GM12878 (cell line): ENCODE data around the gene PCBP1. TPM values are rescaled to one million over a fixed set of nuclear protein-coding genes. Genes with fewer than 3 reads are reported as not detected.

ENCODE experiments used
- ATF2 ChIP-seq: IDR thresholded peaks from 2 replicates; pipeline ENCODE4 v1.6.1; 2012; ENCODE audit warnings: low read length, inconsistent platforms
- CTCF ChIP-seq, 3 experiments: IDR thresholded peaks in 2 of 3; conservative IDR thresholded peaks in 1 of 3; 2 replicates each; pipeline ENCODE4 v1.5.1; 2011; ENCODE audit warnings: low read depth in 3 of 3, low read length in 3 of 3, mild to moderate bottlenecking in 3 of 3, control low read depth in 2 of 3, moderate library complexity in 2 of 3, inconsistent platforms in 1 of 3, mixed read lengths in 1 of 3; ENCODE audit not compliant: control insufficient read depth in 2 of 3, insufficient read depth in 1 of 3; ENCODE audit errors: extremely low read depth in 1 of 3
- DPF2 ChIP-seq: fragments of 450-650 bp; IDR thresholded peaks from 2 replicates; pipeline ENCODE4 v1.6.1; 2017; ENCODE audit warnings: mild to moderate bottlenecking
- ELK1 ChIP-seq: IDR thresholded peaks from 2 replicates; pipeline ENCODE4 v1.6.1; 2012; ENCODE audit warnings: low read depth, low read length, improper control_type of control experiment
- EP300 ChIP-seq, 2 experiments: fragments of 150-350 bp in 1 of 2; IDR thresholded peaks; 2 replicates each; pipeline ENCODE4 v1.6.1; 2011 to 2012; ENCODE audit warnings: low read depth in 2 of 2, low read length in 2 of 2, borderline replicate concordance in 1 of 2, improper control_type of control experiment in 1 of 2, inconsistent platforms in 1 of 2; ENCODE audit not compliant: control insufficient read depth in 1 of 2
- ETV6 ChIP-seq, 2 experiments: fragments of 450-650 bp in 1 of 2; IDR thresholded peaks in 1 of 2; conservative IDR thresholded peaks in 1 of 2; 2 replicates each; pipeline ENCODE4 v1.6.1; 2014; ENCODE audit warnings: antibody characterized with exemption in 1 of 2, borderline replicate concordance in 1 of 2, low read depth in 1 of 2, mild to moderate bottlenecking in 1 of 2, moderate library complexity in 1 of 2
- IKZF1 ChIP-seq: fragments of 450-650 bp; conservative IDR thresholded peaks from 2 replicates; pipeline ENCODE4 v1.6.1; 2017; ENCODE audit warnings: antibody characterized with exemption, mild to moderate bottlenecking
- IKZF2 ChIP-seq, 2 experiments: fragments of 450-650 bp; IDR thresholded peaks; 2 replicates each; pipeline ENCODE4 v1.6.1; 2017; ENCODE audit warnings: mild to moderate bottlenecking in 2 of 2, moderate library complexity in 2 of 2
- JUNB ChIP-seq: IDR thresholded peaks from 2 replicates; pipeline ENCODE4 v1.6.1; 2016; ENCODE audit warnings: antibody characterized with exemption, mild to moderate bottlenecking
- KLF5 ChIP-seq: fragments of 450-650 bp; IDR thresholded peaks from 2 replicates; pipeline ENCODE4 v1.6.1; 2014; ENCODE audit warnings: mild to moderate bottlenecking; ENCODE audit not compliant: partially characterized antibody
- MYB ChIP-seq: fragments of 150-350 bp; IDR thresholded peaks from 2 replicates; pipeline ENCODE4 v1.6.1; 2014; ENCODE audit warnings: mild to moderate bottlenecking, low read depth, low read length, borderline replicate concordance
- NR2F1 ChIP-seq: fragments of 450-650 bp; conservative IDR thresholded peaks from 2 replicates; pipeline ENCODE4 v1.6.1; 2017; ENCODE audit warnings: mild to moderate bottlenecking
- POU2F2 ChIP-seq: IDR thresholded peaks from 3 replicates; pipeline ENCODE4 v1.6.1; 2011; ENCODE audit warnings: low read depth, mild to moderate bottlenecking, low read length, borderline replicate concordance
- RAD21 ChIP-seq: IDR thresholded peaks from 2 replicates; pipeline ENCODE4 v1.6.1; 2011; ENCODE audit warnings: mild to moderate bottlenecking, low read depth, low read length, moderate library complexity; ENCODE audit not compliant: insufficient read depth
- SMAD1 ChIP-seq: fragments of 450-650 bp; IDR thresholded peaks from 2 replicates; pipeline ENCODE4 v1.6.1; 2018; ENCODE audit warnings: mild to moderate bottlenecking, low read depth; ENCODE audit not compliant: partially characterized antibody
- TAF1 ChIP-seq: IDR thresholded peaks from 2 replicates; pipeline ENCODE4 v1.6.1; 2011; ENCODE audit warnings: mild to moderate bottlenecking, low read depth, low read length, borderline replicate concordance
- TCF3 ChIP-seq: IDR thresholded peaks from 2 replicates; pipeline ENCODE4 v1.6.1; 2012; ENCODE audit warnings: low read depth, mild to moderate bottlenecking, low read length, borderline replicate concordance; ENCODE audit not compliant: insufficient read depth
- ZNF207 ChIP-seq: fragments of 450-650 bp; IDR thresholded peaks from 2 replicates; pipeline ENCODE4 v1.6.1; 2014; ENCODE audit warnings: antibody characterized with exemption, mild to moderate bottlenecking, borderline replicate concordance
- ZNF217 ChIP-seq: fragments of 450-650 bp; IDR thresholded peaks from 2 replicates; pipeline ENCODE4 v1.6.1; 2017; ENCODE audit warnings: antibody characterized with exemption, mild to moderate bottlenecking
- ZNF687 ChIP-seq: fragments of 450-650 bp; IDR thresholded peaks from 2 replicates; pipeline ENCODE4 v1.6.1; 2017; ENCODE audit warnings: mild to moderate bottlenecking, moderate library complexity
- polyA plus RNA-seq, 11 experiments: library from polyadenylated mRNA; depleted of rRNA in 4 of 11; unstranded in 6 of 11; stranded (reverse) in 5 of 11; fragments of >200 nt; fragmentation: Nextera tagmentation in 4 of 11; fragmentation: Illumina TruSeq in 1 of 11; extraction: Ambion mirVana in 4 of 11; extraction: Trizol in 1 of 11; gene quantifications; 1 replicate in 1 of 11; 2 replicates in 10 of 11; pipeline versions ENCODE4 v1.2.1 to v1.2.3, GENCODE V29; 2011 to 2016; ENCODE audit warnings: inconsistent platforms in 2 of 11, missing spikeins in 2 of 11, low read depth in 1 of 11
- total RNA-seq, 4 experiments: library from RNA; depleted of rRNA in 3 of 4; stranded (reverse); fragments of >200 nt in 3 of 4; fragmentation: Illumina TruSeq in 1 of 4; extraction: Trizol in 1 of 4; gene quantifications; 2 replicates each; pipeline versions ENCODE4 v1.2.1 to v1.2.3, GENCODE V29; 2013 to 2021

PCBP1 gene
- total and polyA plus RNA-seq, 10 of the 15 experiments (the other 5 are each of a cell fraction or from before 2014, with no cell fraction given): 24.4 to 494 (median 130) TPM

GRCh38 chr2:70133491-70134322 is 46.4 kb downstream of the PCBP1 start (continued):
- TF ChIP-seq RAD21 (no peak), ZNF217 (no peak), TCF3 (peak; percentile 22; the same call in 1 of the 2 replicates), MYB (no peak), EP300 (IDR thresholded peaks at IDR 0.05; ENCODE audit: borderline replicate concordance in 1 of 2, control insufficient read depth in 1 of 2, low read depth in 2 of 2, low read length in 2 of 2) (peak in 1 of 2 experiments; percentile 62; a peak in 2 of 4 replicates), NR2F1 (no peak), POU2F2 (no peak; the same call in 2 of the 3 replicates), IKZF1 (peak; percentile 69; the same call in 1 of the 2 replicates), ETV6 (conservative IDR thresholded peaks at IDR 0.05 in 1 of 2, IDR thresholded peaks at IDR 0.05 in 1 of 2; ENCODE audit: borderline replicate concordance in 1 of 2, low read depth in 1 of 2) (peak in 1 of 2 experiments; percentile 73; a peak in 2 of 4 replicates), ZNF207 (no peak), DPF2 (peak; percentile 16; the same call in 1 of the 2 replicates), JUNB (no peak; the same call in 1 of the 2 replicates), KLF5 (no peak), ELK1 (no peak), ATF2 (peak; percentile 77; the same call in 1 of the 2 replicates), SMAD1 (no peak), TAF1 (peak; percentile 48; the same call in 1 of the 2 replicates), IKZF2 (IDR thresholded peaks at IDR 0.05) (peak; percentile 82 to 87), ZNF687 (peak; percentile 91), CTCF (IDR thresholded peaks at IDR 0.05 in 2 of 3, conservative IDR thresholded peaks at IDR 0.05 in 1 of 3; ENCODE audit: control insufficient read depth in 2 of 3, extremely low read depth in 1 of 3, insufficient read depth in 1 of 3, low read depth in 3 of 3, low read length in 3 of 3) (no peak)
